GM23248 (cell line): ENCODE measurements around the gene CD74. TPM values are rescaled to one million over a fixed set of nuclear protein-coding genes. Genes with fewer than 3 reads are reported as not detected.

Source experiments
- DNase-seq: peaks from one replicate; pipeline ENCODE4 v3.0.0-alpha.2; 2015
- H2AFZ ChIP-seq: fragments of 200-600 bp; sonication (generic); 2 replicates; pipeline ENCODE4 v1.6.1; 2016; ENCODE audit warnings: antibody characterized with exemption
- H3F3A ChIP-seq: fragments of 200-600 bp; sonication (generic); 2 replicates; pipeline ENCODE4 v1.6.1; 2016; ENCODE audit warnings: mild to moderate bottlenecking, antibody characterized with exemption, mixed run types; ENCODE audit not compliant: insufficient read depth
- H3K27ac ChIP-seq: fragments of 200-600 bp; sonication (generic); 2 replicates; pipeline ENCODE4 v1.5.1; 2016; ENCODE audit warnings: mild to moderate bottlenecking
- H3K27me3 ChIP-seq: fragments of 200-600 bp; sonication (generic); replicated peaks from 2 replicates; pipeline ENCODE4 v1.6.1; 2016; ENCODE audit warnings: mild to moderate bottlenecking; ENCODE audit not compliant: insufficient read depth
- H3K36me3 ChIP-seq: fragments of 200-600 bp; sonication (generic); 2 replicates; pipeline ENCODE4 v1.6.1; 2016; ENCODE audit warnings: low read depth, mild to moderate bottlenecking
- H3K4me1 ChIP-seq: fragments of 200-600 bp; sonication (generic); 2 replicates; pipeline ENCODE4 v1.6.1; 2016; ENCODE audit warnings: mild to moderate bottlenecking; ENCODE audit not compliant: insufficient read depth
- H3K4me2 ChIP-seq: fragments of 200-600 bp; sonication (generic); one replicate; pipeline ENCODE4 v1.6.1; 2016; ENCODE audit warnings: mild to moderate bottlenecking; ENCODE audit not compliant: unreplicated experiment
- H3K4me3 ChIP-seq: fragments of 200-600 bp; sonication (generic); 2 replicates; pipeline ENCODE4 v1.5.1; 2016; ENCODE audit warnings: mild to moderate bottlenecking
- H3K79me2 ChIP-seq: fragments of 200-600 bp; sonication (generic); 2 replicates; pipeline ENCODE4 v1.6.1; 2016; ENCODE audit warnings: mild to moderate bottlenecking; ENCODE audit not compliant: insufficient read depth
- H3K9ac ChIP-seq: fragments of 200-600 bp; sonication (generic); 2 replicates; pipeline ENCODE4 v1.6.1; 2016; ENCODE audit warnings: mild to moderate bottlenecking
- H3K9me2 ChIP-seq: fragments of 200-600 bp; sonication (generic); 2 replicates; pipeline ENCODE4 v1.6.1; 2016; ENCODE audit warnings: mixed run types, mild to moderate bottlenecking, moderate library complexity; ENCODE audit not compliant: insufficient read depth
- H3K9me3 ChIP-seq: fragments of 200-600 bp; sonication (generic); one replicate; pipeline ENCODE4 v1.6.1; 2017; ENCODE audit warnings: low read depth
- H4K20me1 ChIP-seq: fragments of 200-600 bp; sonication (generic); 2 replicates; pipeline ENCODE4 v1.6.0; 2016; ENCODE audit not compliant: insufficient read depth
- EZH2 ChIP-seq: fragments of 200-600 bp; sonication (generic); IDR thresholded peaks from 2 replicates; pipeline ENCODE4 v1.6.1; 2018; ENCODE audit warnings: antibody characterized with exemption, mild to moderate bottlenecking; ENCODE audit not compliant: insufficient read depth, poor library complexity, severe bottlenecking
- EZH2phosphoT487 ChIP-seq: fragments of 200-600 bp; sonication (generic); IDR thresholded peaks from 2 replicates; pipeline ENCODE4 v1.6.1; 2018; ENCODE audit warnings: antibody characterized with exemption, moderate library complexity, mild to moderate bottlenecking, low read depth; ENCODE audit not compliant: insufficient read depth
- WGBS, 2 experiments: methylation state at CpG; one replicate each; pipeline ENCODE4 v1.1.6; 2015 to 2017; ENCODE audit warnings: low lambda C conversion rate in 2 of 2, low coverage in 1 of 2; ENCODE audit errors: missing lambda C conversion rate in 2 of 2; 5-methylcytosine and 5-hydroxymethylcytosine counted together
- in situ Hi-C: fragments of 300-500 bp; cut with MboI; formaldehyde crosslinking; loops from 2 replicates; pipeline ENCODE4 v1.15.0; 2020
- polyA plus RNA-seq: library from polyadenylated mRNA; unstranded; fragments of >200 nt; fragmentation: Nextera tagmentation; extraction: Ambion mirVana; gene quantifications from 2 replicates; pipeline ENCODE4 v1.2.1, GENCODE V29; 2016
- total RNA-seq: library from RNA; depleted of rRNA; stranded (reverse); fragments of >200 nt; shearing (Covaris generic); gene quantifications from 2 replicates; pipeline ENCODE4 v1.2.3, GENCODE V29; 2014; rRNA removed

CD74 gene
- total and polyA plus RNA-seq, 2 experiments from 2014 or later, result 2.7 TPM; not detected in 1

DNA sequence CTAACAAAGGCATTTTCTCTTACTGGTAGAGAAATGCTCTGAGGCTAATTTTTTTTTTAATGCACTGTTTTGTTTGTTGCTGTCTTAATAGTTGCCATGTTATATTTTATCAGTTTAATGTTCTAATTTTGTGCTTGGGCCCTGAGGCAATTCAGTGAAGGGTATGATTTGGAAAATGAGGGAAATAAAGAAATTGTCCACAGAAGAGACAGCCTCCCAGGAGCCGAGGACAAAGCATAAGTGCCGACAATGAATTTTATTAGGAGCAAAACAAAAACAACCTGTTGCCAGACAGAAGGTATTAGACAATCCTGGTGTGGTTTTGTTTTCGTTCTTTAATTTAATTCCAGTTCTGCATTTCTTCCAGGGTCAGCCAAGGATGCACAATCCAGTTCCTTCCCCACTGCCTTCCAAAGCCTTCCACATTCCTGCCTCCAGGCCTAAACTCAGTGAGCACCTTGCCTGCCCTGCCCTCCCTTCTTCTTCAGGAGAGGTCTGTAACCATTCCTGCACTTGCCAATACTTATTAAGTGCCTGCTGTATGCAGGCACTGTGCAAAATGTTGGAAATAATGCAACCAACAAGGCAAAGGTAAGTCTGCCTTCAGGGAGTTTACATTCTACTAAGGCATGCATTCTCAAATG is 59.6 kb downstream of the CD74 start:
- no peaks in the 10 kb centered on the region for H3K27me3 ChIP-seq
- WGBS, 2 experiments, result 60 to 63% methylated on average over 3 of the region's 3 CpGs
- no peaks in the 10 kb centered on the region for H3K9me2 ChIP-seq

GRCh38 chr5:150352244-150353031 is 60.3 kb downstream of the CD74 start:
- peak; percentile 10 for DNase-seq
- in situ Hi-C loops, result no loop called here
- WGBS, 2 experiments, result 82 to 85% methylated on average over 6 of the region's 6 CpGs

More for the DNA sequence above, 59.6 kb downstream of the CD74 start:
- H3K27ac ChIP-seq, result no peak overlapping the region
- no peak overlapping the region for H3K4me2 ChIP-seq
- no peaks in the 10 kb centered on the region for H3K9me3 ChIP-seq
- H3K79me2 ChIP-seq, result peaks cover 5% of the 10 kb centered on the region
- H3K9ac ChIP-seq, result no peak overlapping the region
- H3F3A ChIP-seq, result no peaks in the 10 kb centered on the region
- H2AFZ ChIP-seq, result no peak overlapping the region
- DNase-seq, result no peak
- no peaks in the 10 kb centered on the region for H3K36me3 ChIP-seq
- no peak overlapping the region for H3K4me3 ChIP-seq
- H4K20me1 ChIP-seq, result no peaks in the 10 kb centered on the region
- TF ChIP-seq EZH2 (no peak), EZH2phosphoT487 (no peak)
- in situ Hi-C loops, result no loop called here
- no peaks in the 10 kb centered on the region for H3K4me1 ChIP-seq

More at GRCh38 chr5:150352244-150353031, 60.3 kb downstream of the CD74 start:
- no peaks in the 10 kb centered on the region for H3K9me2 ChIP-seq
- H3K4me2 ChIP-seq, result no peak overlapping the region
- no peaks in the 10 kb centered on the region for H3K36me3 ChIP-seq
- no peak overlapping the region for H2AFZ ChIP-seq
- no peak overlapping the region for H3K27ac ChIP-seq
- H3K4me3 ChIP-seq, result no peak overlapping the region
- H3K9me3 ChIP-seq, result no peaks in the 10 kb centered on the region
- no peak overlapping the region for H3K9ac ChIP-seq
- H3F3A ChIP-seq, result no peaks in the 10 kb centered on the region
- no peaks in the 10 kb centered on the region for H3K4me1 ChIP-seq
- H4K20me1 ChIP-seq, result no peaks in the 10 kb centered on the region
- H3K27me3 ChIP-seq, result no peaks in the 10 kb centered on the region
- TF ChIP-seq EZH2 (no peak), EZH2phosphoT487 (no peak)
- no peaks in the 10 kb centered on the region for H3K79me2 ChIP-seq

Other genes starting within 250 kb of the CD74 start
- not detected in 2 replicates for gene CDX1, start 246.1 kb downstream of the CD74 start, total RNA-seq
- gene CDX1, start 246.1 kb downstream of the CD74 start, polyA plus RNA-seq, result 0.19 TPM in 1 of 2 replicates, not detected in the other
- not detected in 2 replicates for gene SLC6A7, start 222.8 kb downstream of the CD74 start, total RNA-seq
- not detected in 2 replicates for gene SLC6A7, start 222.8 kb downstream of the CD74 start, polyA plus RNA-seq
- gene CAMK2A, start 123.1 kb downstream of the CD74 start, total RNA-seq, result 0.43 and 0.51 TPM in 2 replicates
- not detected in 2 replicates for gene CAMK2A, start 123.1 kb downstream of the CD74 start, polyA plus RNA-seq
- 4.2 and 4.3 TPM in 2 replicates for gene ARSI, start 110.0 kb downstream of the CD74 start, total RNA-seq
- gene ARSI, start 110.0 kb downstream of the CD74 start, polyA plus RNA-seq, result 0.72 and 1.0 TPM in 2 replicates
- 18.0 and 22.5 TPM in 2 replicates for gene TCOF1, start 55.2 kb downstream of the CD74 start, total RNA-seq
- 15.1 and 16.3 TPM in 2 replicates for gene TCOF1, start 55.2 kb downstream of the CD74 start, polyA plus RNA-seq
- 1,694 and 1,749 TPM in 2 replicates for gene RPS14, start 36.8 kb upstream of the CD74 start, total RNA-seq
- gene RPS14, start 36.8 kb upstream of the CD74 start, polyA plus RNA-seq, result 1,343 and 1,380 TPM in 2 replicates
- gene NDST1, start 95.2 kb upstream of the CD74 start, total RNA-seq, result 129 and 159 TPM in 2 replicates
- gene NDST1, start 95.2 kb upstream of the CD74 start, polyA plus RNA-seq, result 39.1 and 41.3 TPM in 2 replicates
- 6.1 and 7.7 TPM in 2 replicates for gene SYNPO, start 227.8 kb upstream of the CD74 start, total RNA-seq
- 5.6 and 6.3 TPM in 2 replicates for gene SYNPO, start 227.8 kb upstream of the CD74 start, polyA plus RNA-seq
- gene MYOZ3, start 248.3 kb upstream of the CD74 start, total RNA-seq, result 0.13 and 0.32 TPM in 2 replicates
- 0.18 and 0.71 TPM in 2 replicates for gene MYOZ3, start 248.3 kb upstream of the CD74 start, polyA plus RNA-seq